Neural cell (in vitro differentiated cells): ENCODE data around the gene CRYGN. TPM values are rescaled to one million over a fixed set of nuclear protein-coding genes. Genes with fewer than 3 reads are reported as not detected.

Source experiments
- H2AFZ ChIP-seq: fragments of 200-600, 300-800 bp; sonication (generic), shearing (Covaris generic); 2 replicates; pipeline ENCODE4 v1.6.0; 2014; ENCODE audit warnings: low read depth, mild to moderate bottlenecking, antibody characterized with exemption, low read length, moderate library complexity
- H3F3A ChIP-seq: fragments of 200-600 bp; shearing (Covaris generic); 2 replicates; pipeline ENCODE4 v1.6.1; 2016; ENCODE audit warnings: mild to moderate bottlenecking, moderate library complexity, mixed read lengths, antibody characterized with exemption, low read length; ENCODE audit not compliant: insufficient read depth, poor library complexity, severe bottlenecking
- H3K27ac ChIP-seq: fragments of 200-600, 300-800 bp; sonication (generic), shearing (Covaris generic); 2 replicates; pipeline ENCODE4 v1.5.1; 2014; ENCODE audit warnings: mild to moderate bottlenecking, low read length, moderate library complexity
- H3K27me3 ChIP-seq: fragments of 300-800, 200-600 bp; sonication (generic), shearing (Covaris generic); 2 replicates; pipeline ENCODE4 v1.6.0; 2014; ENCODE audit warnings: mild to moderate bottlenecking, low read depth, low read length, moderate library complexity; ENCODE audit not compliant: insufficient read depth
- H3K36me3 ChIP-seq: fragments of 300-800, 200-600 bp; sonication (generic), shearing (Covaris generic); 2 replicates; pipeline ENCODE4 v1.5.1; 2014; ENCODE audit warnings: mild to moderate bottlenecking, antibody characterized with exemption, low read length, moderate library complexity; ENCODE audit not compliant: insufficient read depth
- H3K4me2 ChIP-seq: fragments of 300-800, 200-600 bp; sonication (generic), shearing (Covaris generic); 2 replicates; pipeline ENCODE4 v1.6.0; 2014; ENCODE audit warnings: mild to moderate bottlenecking, low read length
- H3K4me3 ChIP-seq: fragments of 300-800, 200-600 bp; sonication (generic), shearing (Covaris generic); 2 replicates; pipeline ENCODE4 v1.5.1; 2014; ENCODE audit warnings: mild to moderate bottlenecking, low read length, moderate library complexity
- H3K79me2 ChIP-seq: fragments of 200-600 bp; shearing (Covaris generic); replicated peaks from 2 replicates; pipeline ENCODE4 v1.6.0; 2014; ENCODE audit warnings: mild to moderate bottlenecking, low read length, moderate library complexity; ENCODE audit not compliant: insufficient read depth
- H3K9ac ChIP-seq: fragments of 300-800, 200-600 bp; sonication (generic), shearing (Covaris generic); 2 replicates; pipeline ENCODE4 v1.6.1; 2016; ENCODE audit warnings: mild to moderate bottlenecking, low read length, mixed read lengths
- H3K9me2 ChIP-seq: fragments of 200-600 bp; shearing (Covaris generic); 2 replicates; pipeline ENCODE4 v1.6.1; 2016; ENCODE audit warnings: mild to moderate bottlenecking, low read length, mixed read lengths; ENCODE audit not compliant: insufficient read depth
- H3K9me3 ChIP-seq: fragments of 200-600, 300-800 bp; sonication (generic), shearing (Covaris generic); 2 replicates; pipeline ENCODE4 v1.6.1; 2016; ENCODE audit warnings: mild to moderate bottlenecking, mixed run types, low read length, moderate library complexity, mixed read lengths
- H4K20me1 ChIP-seq: fragments of 200-600 bp; shearing (Covaris generic); 2 replicates; pipeline ENCODE4 v1.6.1; 2016; ENCODE audit warnings: mild to moderate bottlenecking, mixed run types; ENCODE audit not compliant: insufficient read depth
- EP300 ChIP-seq: fragments of 450-650 bp; conservative IDR thresholded peaks from 2 replicates; pipeline ENCODE4 v1.6.1; 2014; ENCODE audit warnings: antibody characterized with exemption, mild to moderate bottlenecking, moderate library complexity; ENCODE audit not compliant: poor library complexity, severe bottlenecking
- EZH2 ChIP-seq: fragments of 200-600, 300-800 bp; shearing (Covaris generic), sonication (generic); IDR thresholded peaks from 2 replicates; pipeline ENCODE4 v1.6.1; 2014; ENCODE audit warnings: antibody characterized with exemption, low read length, borderline replicate concordance, mild to moderate bottlenecking; ENCODE audit not compliant: insufficient read depth, poor library complexity, severe bottlenecking
- MXI1 ChIP-seq: fragments of 450-650 bp; conservative IDR thresholded peaks from 2 replicates; pipeline ENCODE4 v1.6.1; 2014; ENCODE audit warnings: antibody characterized with exemption, mild to moderate bottlenecking; ENCODE audit not compliant: poor library complexity, severe bottlenecking
- POLR2AphosphoS5 ChIP-seq: IDR thresholded peaks from 2 replicates; pipeline ENCODE4 v1.6.1; 2012
- RAD21 ChIP-seq: fragments of 450-650 bp; conservative IDR thresholded peaks from 2 replicates; pipeline ENCODE4 v1.6.1; 2014; ENCODE audit warnings: antibody characterized with exemption, mild to moderate bottlenecking, moderate library complexity
- SMC3 ChIP-seq: fragments of 450-650 bp; conservative IDR thresholded peaks from 2 replicates; pipeline ENCODE4 v1.6.1; 2014; ENCODE audit warnings: antibody characterized with exemption, mild to moderate bottlenecking, moderate library complexity; ENCODE audit not compliant: poor library complexity
- TAF1 ChIP-seq: IDR thresholded peaks from 2 replicates; pipeline ENCODE4 v1.6.1; 2012; ENCODE audit warnings: low read depth
- polyA plus RNA-seq: library from polyadenylated mRNA; depleted of rRNA; stranded (reverse); fragments of >200 nt; gene quantifications from 2 replicates; pipeline ENCODE4 v1.2.3, GENCODE V29; 2014
- TF ChIP-seq, protein P1 (sequence below): IDR thresholded peaks from 2 replicates; pipeline ENCODE4 v1.6.1; 2012; ENCODE audit warnings: borderline replicate concordance
- TF ChIP-seq, protein P2 (sequence below): fragments of 450-650 bp; IDR thresholded peaks from 2 replicates; pipeline ENCODE4 v1.5.1; 2014; ENCODE audit warnings: antibody characterized with exemption, mild to moderate bottlenecking, moderate library complexity; ENCODE audit not compliant: poor library complexity, severe bottlenecking

Gene CRYGN
- polyA plus RNA-seq, 1 donor from 2014 or later: not detected

DNA sequence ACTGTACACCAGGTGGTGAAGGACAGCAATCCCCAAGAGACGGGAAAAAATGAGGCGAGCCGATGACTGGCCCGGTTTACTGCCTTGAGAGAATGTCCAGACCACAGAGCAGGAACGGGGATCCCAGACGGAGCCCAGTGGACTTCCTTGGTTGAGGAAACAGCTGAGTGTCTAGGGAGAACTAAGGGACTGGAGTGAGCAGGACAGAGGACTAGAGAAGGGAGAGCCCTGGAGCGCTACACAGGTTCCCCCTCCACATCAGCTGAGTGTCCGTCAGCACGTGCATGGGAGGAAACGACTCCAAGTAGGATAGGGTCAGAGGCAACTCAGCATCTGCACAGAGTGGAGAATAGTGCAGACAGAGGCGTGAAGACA, 23.0 kb downstream of the CRYGN start:
- TF ChIP-seq SMC3 (no peak), RAD21 (no peak), TAF1 (no peak), EP300 (no peak), EZH2 (no peak), POLR2AphosphoS5 (no peak), MXI1 (no peak)
- TF ChIP-seq, protein P1, sequence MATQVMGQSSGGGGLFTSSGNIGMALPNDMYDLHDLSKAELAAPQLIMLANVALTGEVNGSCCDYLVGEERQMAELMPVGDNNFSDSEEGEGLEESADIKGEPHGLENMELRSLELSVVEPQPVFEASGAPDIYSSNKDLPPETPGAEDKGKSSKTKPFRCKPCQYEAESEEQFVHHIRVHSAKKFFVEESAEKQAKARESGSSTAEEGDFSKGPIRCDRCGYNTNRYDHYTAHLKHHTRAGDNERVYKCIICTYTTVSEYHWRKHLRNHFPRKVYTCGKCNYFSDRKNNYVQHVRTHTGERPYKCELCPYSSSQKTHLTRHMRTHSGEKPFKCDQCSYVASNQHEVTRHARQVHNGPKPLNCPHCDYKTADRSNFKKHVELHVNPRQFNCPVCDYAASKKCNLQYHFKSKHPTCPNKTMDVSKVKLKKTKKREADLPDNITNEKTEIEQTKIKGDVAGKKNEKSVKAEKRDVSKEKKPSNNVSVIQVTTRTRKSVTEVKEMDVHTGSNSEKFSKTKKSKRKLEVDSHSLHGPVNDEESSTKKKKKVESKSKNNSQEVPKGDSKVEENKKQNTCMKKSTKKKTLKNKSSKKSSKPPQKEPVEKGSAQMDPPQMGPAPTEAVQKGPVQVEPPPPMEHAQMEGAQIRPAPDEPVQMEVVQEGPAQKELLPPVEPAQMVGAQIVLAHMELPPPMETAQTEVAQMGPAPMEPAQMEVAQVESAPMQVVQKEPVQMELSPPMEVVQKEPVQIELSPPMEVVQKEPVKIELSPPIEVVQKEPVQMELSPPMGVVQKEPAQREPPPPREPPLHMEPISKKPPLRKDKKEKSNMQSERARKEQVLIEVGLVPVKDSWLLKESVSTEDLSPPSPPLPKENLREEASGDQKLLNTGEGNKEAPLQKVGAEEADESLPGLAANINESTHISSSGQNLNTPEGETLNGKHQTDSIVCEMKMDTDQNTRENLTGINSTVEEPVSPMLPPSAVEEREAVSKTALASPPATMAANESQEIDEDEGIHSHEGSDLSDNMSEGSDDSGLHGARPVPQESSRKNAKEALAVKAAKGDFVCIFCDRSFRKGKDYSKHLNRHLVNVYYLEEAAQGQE: no peak
- TF ChIP-seq, protein P2, sequence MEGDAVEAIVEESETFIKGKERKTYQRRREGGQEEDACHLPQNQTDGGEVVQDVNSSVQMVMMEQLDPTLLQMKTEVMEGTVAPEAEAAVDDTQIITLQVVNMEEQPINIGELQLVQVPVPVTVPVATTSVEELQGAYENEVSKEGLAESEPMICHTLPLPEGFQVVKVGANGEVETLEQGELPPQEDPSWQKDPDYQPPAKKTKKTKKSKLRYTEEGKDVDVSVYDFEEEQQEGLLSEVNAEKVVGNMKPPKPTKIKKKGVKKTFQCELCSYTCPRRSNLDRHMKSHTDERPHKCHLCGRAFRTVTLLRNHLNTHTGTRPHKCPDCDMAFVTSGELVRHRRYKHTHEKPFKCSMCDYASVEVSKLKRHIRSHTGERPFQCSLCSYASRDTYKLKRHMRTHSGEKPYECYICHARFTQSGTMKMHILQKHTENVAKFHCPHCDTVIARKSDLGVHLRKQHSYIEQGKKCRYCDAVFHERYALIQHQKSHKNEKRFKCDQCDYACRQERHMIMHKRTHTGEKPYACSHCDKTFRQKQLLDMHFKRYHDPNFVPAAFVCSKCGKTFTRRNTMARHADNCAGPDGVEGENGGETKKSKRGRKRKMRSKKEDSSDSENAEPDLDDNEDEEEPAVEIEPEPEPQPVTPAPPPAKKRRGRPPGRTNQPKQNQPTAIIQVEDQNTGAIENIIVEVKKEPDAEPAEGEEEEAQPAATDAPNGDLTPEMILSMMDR: no peak
- H3K27ac ChIP-seq: no peak overlapping the region

DNA sequence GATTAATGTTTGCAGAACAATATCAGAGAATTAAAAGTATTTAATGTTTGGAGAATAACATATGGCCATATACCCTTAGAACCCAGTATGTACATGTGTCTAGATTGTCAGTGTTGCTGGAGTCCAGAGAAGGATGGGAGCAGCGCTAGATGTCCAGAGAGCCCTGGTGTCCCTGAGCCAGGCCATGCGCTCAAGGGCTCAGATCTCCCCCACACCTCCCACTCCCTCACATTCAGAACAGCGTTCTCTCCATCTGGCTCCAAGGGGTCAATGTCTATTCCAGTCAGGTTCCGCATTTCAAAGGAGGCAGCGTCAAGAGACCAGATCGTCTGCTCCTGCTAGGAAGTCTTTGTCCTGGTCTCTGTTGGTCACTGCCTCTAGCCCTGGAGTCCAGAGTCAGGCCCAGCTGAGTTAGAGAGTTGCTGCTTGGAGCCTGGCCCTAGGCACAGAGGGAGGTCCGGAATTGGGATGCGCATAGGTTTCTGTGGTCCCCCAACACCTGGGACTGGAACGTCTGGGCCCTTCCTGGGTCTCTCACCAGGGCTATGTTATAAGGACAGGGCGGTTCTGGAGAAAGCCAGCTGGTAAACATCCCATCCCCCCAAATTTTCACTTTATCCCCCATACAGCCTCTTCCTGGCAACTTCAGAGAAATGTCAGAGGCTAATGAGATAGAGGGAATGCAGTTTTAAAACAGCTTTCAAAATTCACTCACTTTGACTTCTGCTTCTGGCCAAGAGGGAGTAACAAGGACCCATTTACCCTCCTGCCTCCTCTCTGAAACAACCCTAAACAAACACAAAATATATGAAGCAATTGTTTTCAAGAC, 23.6 kb downstream of the CRYGN start:
- Histone ChIP-seq H3K4me2 (no peak overlapping the region), H4K20me1 (no peaks in the 10 kb centered on the region), H2AFZ (no peak overlapping the region), H3K4me3 (no peak overlapping the region), H3K27me3 (no peaks in the 10 kb centered on the region), H3K9ac (no peak overlapping the region), H3K9me2 (no peaks in the 10 kb centered on the region), H3F3A (no peaks in the 10 kb centered on the region), H3K9me3 (no peaks in the 10 kb centered on the region), H3K36me3 (no peaks in the 10 kb centered on the region), H3K79me2 (no peaks in the 10 kb centered on the region), H3K27ac (no peak overlapping the region)
- TF ChIP-seq, protein P2: no peak
- no peak for TF ChIP-seq RAD21
- TF ChIP-seq EP300: no peak

More for the DNA sequence above, 23.0 kb downstream of the CRYGN start:
- Histone ChIP-seq H3K4me3 (no peak overlapping the region), H3K9me3 (no peaks in the 10 kb centered on the region), H4K20me1 (no peaks in the 10 kb centered on the region), H3K9me2 (no peaks in the 10 kb centered on the region), H3K4me2 (no peak overlapping the region), H3K79me2 (no peaks in the 10 kb centered on the region), H3K9ac (no peak overlapping the region), H2AFZ (no peak overlapping the region), H3F3A (no peaks in the 10 kb centered on the region), H3K36me3 (no peaks in the 10 kb centered on the region), H3K27me3 (no peaks in the 10 kb centered on the region)
